Measurements from ENCODE around the gene CHID1. TPM values are rescaled to one million over a fixed set of nuclear protein-coding genes. Genes with fewer than 3 reads are reported as not detected.

Gene CHID1
- total and polyA plus RNA-seq, 2 of the 8 experiments (the other 6 are each of a cell fraction or from before 2014, with no cell fraction given) = 81.2 to 88.5 TPM

DNA sequence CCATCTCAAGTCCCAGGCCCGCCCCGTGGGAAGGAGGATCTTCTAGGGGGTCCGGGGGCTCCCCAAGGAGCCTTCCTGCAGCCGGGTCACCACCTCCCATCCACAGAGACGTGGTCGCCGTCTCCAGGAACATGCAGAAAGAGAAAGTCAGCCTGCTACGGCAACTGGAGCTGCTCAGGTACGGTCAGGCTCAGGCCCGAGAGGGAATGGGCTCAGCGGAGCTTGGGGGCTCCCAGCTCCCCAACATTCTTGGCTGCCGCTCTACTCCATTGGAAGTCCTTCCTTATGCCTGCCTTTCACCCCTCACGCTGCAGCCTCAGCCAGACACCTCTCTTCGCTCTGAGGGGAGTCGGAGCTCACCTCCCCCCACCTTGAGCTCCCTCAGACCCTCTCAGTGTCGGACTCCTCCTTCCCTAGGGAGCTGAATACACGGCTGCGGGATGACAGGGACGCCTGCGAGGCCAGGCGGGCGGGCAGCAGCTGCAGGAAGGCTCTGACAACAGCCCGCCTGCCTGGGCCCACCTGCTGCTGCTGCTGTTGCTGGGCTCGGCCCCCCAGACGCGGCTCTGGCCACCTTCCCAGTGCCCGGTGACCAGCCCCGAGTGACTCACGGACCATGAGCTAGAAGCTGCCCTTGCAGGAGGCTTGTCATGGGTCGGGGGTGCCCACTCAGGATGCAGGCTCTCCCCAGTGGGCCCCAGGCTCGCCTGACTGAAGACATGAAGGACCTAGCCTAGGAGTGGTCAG is 79.3 kb downstream of the CHID1 start (continued):
- TF ChIP-seq USF2 (IDR thresholded peaks at IDR 0.05; ENCODE audit: low read length) = no peak
